Dedifferentiated amniotic fluid mesenchymal stem cell (primary cell): ENCODE measurements around the gene RGL3.
"Not testable (repeated sequence)": the region's sequence is repeated elsewhere in the genome, so short reads cannot be mapped to it uniquely, and the experiment has no call there.

ENCODE experiments used
- DNase-seq: peaks from one replicate; pipeline ENCODE4 v3.0.0-alpha.2; 2016; ENCODE audit errors: extremely low spot score

The RGL3 gene

GRCh38 chr19:11418549-11419506 is at the start of gene RGL3:
RGL3 (minus strand) TSS chr19:11419314; CDS start chr19:11419278, 36 bp downstream.
- DNase-seq = no peak

- not testable (repeated sequence) for DNase-seq
These were observed 49.2 kb upstream of the RGL3 start for GRCh38 chr19:11468266-11468845.

- DNase-seq = no peak
These were observed 46.5 kb upstream of the RGL3 start for GRCh38 chr19:11465600-11465999.

GRCh38 chr19:11464333-11465265 is 45.5 kb upstream of the RGL3 start:
- DNase-seq = no peak

GRCh38 chr19:11463391-11463790 is 44.3 kb upstream of the RGL3 start:
- DNase-seq = no peak

GRCh38 chr19:11461453-11461852 is 42.3 kb upstream of the RGL3 start:
- no peak for DNase-seq

GRCh38 chr19:11460207-11460606 is 41.1 kb upstream of the RGL3 start:
- no peak for DNase-seq

- DNase-seq = not testable (repeated sequence)
These were observed 39.8 kb upstream of the RGL3 start for GRCh38 chr19:11458912-11459311.

- DNase-seq = no peak
These were observed 39.3 kb upstream of the RGL3 start for GRCh38 chr19:11458236-11458900.

GRCh38 chr19:11457831-11458230 is 38.7 kb upstream of the RGL3 start:
- DNase-seq = no peak

- no peak for DNase-seq
These were observed 38.0 kb upstream of the RGL3 start for GRCh38 chr19:11457115-11457514.

GRCh38 chr19:11456659-11457058 is 37.5 kb upstream of the RGL3 start:
- no peak for DNase-seq

GRCh38 chr19:11455233-11455554 is 36.1 kb upstream of the RGL3 start:
- not testable (repeated sequence) for DNase-seq

- no peak for DNase-seq
These were observed 34.6 kb upstream of the RGL3 start for GRCh38 chr19:11453468-11454341.

- no peak for DNase-seq
These were observed 33.7 kb upstream of the RGL3 start for GRCh38 chr19:11452620-11453310.

GRCh38 chr19:11451871-11452619 is 32.9 kb upstream of the RGL3 start:
- DNase-seq = no peak

GRCh38 chr19:11451327-11451870 is 32.3 kb upstream of the RGL3 start:
- no peak for DNase-seq

- DNase-seq = no peak
These were observed 31.6 kb upstream of the RGL3 start for GRCh38 chr19:11450570-11451326.
